ENCODE results near the gene FOXC1. TPM values are rescaled to one million over a fixed set of nuclear protein-coding genes. Genes with fewer than 3 reads are reported as not detected.

The FOXC1 gene
- total RNA-seq, 2 donors from 2014 or later = 7.1 to 10.1 TPM

- no peak overlapping the region for H3K27ac ChIP-seq (ENCODE audit: low read depth, low read length)
- H3K4me1 Mint-ChIP-seq = peaks cover 55% of the 10 kb centered on the region
- peak; percentile 41 for DNase-seq
- TF ChIP-seq, protein P1, sequence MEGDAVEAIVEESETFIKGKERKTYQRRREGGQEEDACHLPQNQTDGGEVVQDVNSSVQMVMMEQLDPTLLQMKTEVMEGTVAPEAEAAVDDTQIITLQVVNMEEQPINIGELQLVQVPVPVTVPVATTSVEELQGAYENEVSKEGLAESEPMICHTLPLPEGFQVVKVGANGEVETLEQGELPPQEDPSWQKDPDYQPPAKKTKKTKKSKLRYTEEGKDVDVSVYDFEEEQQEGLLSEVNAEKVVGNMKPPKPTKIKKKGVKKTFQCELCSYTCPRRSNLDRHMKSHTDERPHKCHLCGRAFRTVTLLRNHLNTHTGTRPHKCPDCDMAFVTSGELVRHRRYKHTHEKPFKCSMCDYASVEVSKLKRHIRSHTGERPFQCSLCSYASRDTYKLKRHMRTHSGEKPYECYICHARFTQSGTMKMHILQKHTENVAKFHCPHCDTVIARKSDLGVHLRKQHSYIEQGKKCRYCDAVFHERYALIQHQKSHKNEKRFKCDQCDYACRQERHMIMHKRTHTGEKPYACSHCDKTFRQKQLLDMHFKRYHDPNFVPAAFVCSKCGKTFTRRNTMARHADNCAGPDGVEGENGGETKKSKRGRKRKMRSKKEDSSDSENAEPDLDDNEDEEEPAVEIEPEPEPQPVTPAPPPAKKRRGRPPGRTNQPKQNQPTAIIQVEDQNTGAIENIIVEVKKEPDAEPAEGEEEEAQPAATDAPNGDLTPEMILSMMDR (conservative IDR thresholded peaks at IDR 0.05) = no peak
- no peaks in the 10 kb centered on the region for H3K36me3 ChIP-seq (ENCODE audit: control insufficient read depth, insufficient read depth, low read length)
- H3K27ac Mint-ChIP-seq = no peak overlapping the region
- H3K27me3 Mint-ChIP-seq (ENCODE audit: insufficient read depth) = peaks cover 50% of the 10 kb centered on the region
- no peak overlapping the region for H3K9ac ChIP-seq (ENCODE audit: extremely low read depth, low read length, poor library complexity, severe bottlenecking)
- peaks cover 45% of the 10 kb centered on the region for H3K27me3 ChIP-seq (ENCODE audit: control insufficient read depth, insufficient read depth, low read length, poor library complexity, severe bottlenecking)
- no peak overlapping the region for H3K4me3 Mint-ChIP-seq
- H3K4me1 ChIP-seq (ENCODE audit: control insufficient read depth, insufficient read depth, low read length) = peaks cover 35% of the 10 kb centered on the region
- H3K9me3 Mint-ChIP-seq = no peaks in the 10 kb centered on the region
- no peak overlapping the region for H3K4me3 ChIP-seq (ENCODE audit: low read length)
- WGBS, 2 experiments (ENCODE audit: insufficient coverage in 1 of 2, insufficient read length in 1 of 2) = 98% methylated on average over 29 to 60 of the region's 60 CpGs
- no peaks in the 10 kb centered on the region for H3K9me3 ChIP-seq (ENCODE audit: control insufficient read depth, low read length)
- H3K36me3 Mint-ChIP-seq (ENCODE audit: low read depth) = no peaks in the 10 kb centered on the region
Measured at GRCh38 chr6:1601158-1602048, 8.3 kb upstream of the FOXC1 start.

- Mint-ChIP-seq H3K27me3 (ENCODE audit: insufficient read depth) (peaks cover 57% of the 10 kb centered on the region), H3K9me3 (no peaks in the 10 kb centered on the region), H3K4me3 (no peak overlapping the region), H3K36me3 (ENCODE audit: low read depth) (no peaks in the 10 kb centered on the region), H3K4me1 (peaks cover 56% of the 10 kb centered on the region), H3K27ac (no peak overlapping the region)
- Histone ChIP-seq H3K36me3 (ENCODE audit: control insufficient read depth, insufficient read depth, low read length) (no peaks in the 10 kb centered on the region), H3K9me3 (ENCODE audit: control insufficient read depth, low read length) (no peaks in the 10 kb centered on the region), H3K9ac (ENCODE audit: extremely low read depth, low read length, poor library complexity, severe bottlenecking) (no peak overlapping the region), H3K4me3 (ENCODE audit: low read length) (no peak overlapping the region), H3K27ac (ENCODE audit: low read depth, low read length) (no peak overlapping the region), H3K4me1 (ENCODE audit: control insufficient read depth, insufficient read depth, low read length) (peaks cover 32% of the 10 kb centered on the region), H3K27me3 (ENCODE audit: control insufficient read depth, insufficient read depth, low read length, poor library complexity, severe bottlenecking) (peaks cover 52% of the 10 kb centered on the region)
- WGBS, 2 experiments (ENCODE audit: insufficient coverage in 1 of 2, insufficient read length in 1 of 2) = 96% methylated on average over 4 to 10 of the region's 10 CpGs
- TF ChIP-seq, protein P1 (conservative IDR thresholded peaks at IDR 0.05) = no peak
- DNase-seq = peak; percentile 42
Measured at GRCh38 chr6:1602049-1602713, 7.5 kb upstream of the FOXC1 start.

DNA sequence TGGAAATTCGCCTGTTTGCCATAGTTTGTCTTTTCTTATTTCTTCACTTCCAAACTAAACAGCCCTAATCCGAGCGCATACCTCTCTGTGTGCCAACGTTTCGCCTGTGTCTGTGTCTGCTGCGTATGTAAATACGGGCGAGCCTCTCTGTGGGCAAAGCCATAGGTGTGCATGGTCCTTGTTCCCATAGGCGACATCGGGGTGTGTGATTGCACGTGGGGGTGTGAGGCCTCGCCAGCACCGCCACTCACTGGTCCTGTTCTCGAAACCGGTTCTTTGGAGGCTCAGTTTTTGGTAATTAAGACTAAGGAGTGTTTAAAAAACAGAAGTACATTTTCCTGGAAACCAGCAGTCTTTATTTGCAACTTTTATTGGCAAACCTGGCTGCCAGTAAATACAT, 6.0 kb upstream of the FOXC1 start:
- H3K27me3 ChIP-seq (ENCODE audit: control insufficient read depth, insufficient read depth, low read length, poor library complexity, severe bottlenecking) = peaks cover 68% of the 10 kb centered on the region
- H3K9ac ChIP-seq (ENCODE audit: extremely low read depth, low read length, poor library complexity, severe bottlenecking) = no peak overlapping the region
- no peaks in the 10 kb centered on the region for H3K9me3 ChIP-seq (ENCODE audit: control insufficient read depth, low read length)
- peaks cover 26% of the 10 kb centered on the region for H3K4me1 ChIP-seq (ENCODE audit: control insufficient read depth, insufficient read depth, low read length)
- H3K27ac Mint-ChIP-seq = no peak overlapping the region
- peak; percentile 47 for DNase-seq
- H3K9me3 Mint-ChIP-seq = no peaks in the 10 kb centered on the region
- 81 to 89% methylated on average over 13 to 15 of the region's 15 CpGs for WGBS, 2 experiments (ENCODE audit: insufficient coverage in 1 of 2, insufficient read length in 1 of 2)
- H3K36me3 ChIP-seq (ENCODE audit: control insufficient read depth, insufficient read depth, low read length) = no peaks in the 10 kb centered on the region
- TF ChIP-seq, protein P1 (conservative IDR thresholded peaks at IDR 0.05) = no peak
- no peak overlapping the region for H3K4me3 ChIP-seq (ENCODE audit: low read length)
- no peaks in the 10 kb centered on the region for H3K36me3 Mint-ChIP-seq (ENCODE audit: low read depth)
- H3K27ac ChIP-seq (ENCODE audit: low read depth, low read length) = no peak overlapping the region
- H3K4me3 Mint-ChIP-seq = peak overlapping the region; percentile 42
- H3K27me3 Mint-ChIP-seq (ENCODE audit: insufficient read depth) = peaks cover 69% of the 10 kb centered on the region
- H3K4me1 Mint-ChIP-seq = peaks cover 56% of the 10 kb centered on the region

Data from endodermal cell (in vitro differentiated cells).